Amniotic stem cell (primary cell): ENCODE results near the gene CRKL.
"Not testable (repeated sequence)": the region's sequence is repeated elsewhere in the genome, so short reads cannot be mapped to it uniquely, and the experiment has no call there.

Experiments
- DNase-seq: peaks from one replicate; lab custom pipeline; 2025; lab: John Stamatoyannopoulos, UW

CRKL gene

DNA sequence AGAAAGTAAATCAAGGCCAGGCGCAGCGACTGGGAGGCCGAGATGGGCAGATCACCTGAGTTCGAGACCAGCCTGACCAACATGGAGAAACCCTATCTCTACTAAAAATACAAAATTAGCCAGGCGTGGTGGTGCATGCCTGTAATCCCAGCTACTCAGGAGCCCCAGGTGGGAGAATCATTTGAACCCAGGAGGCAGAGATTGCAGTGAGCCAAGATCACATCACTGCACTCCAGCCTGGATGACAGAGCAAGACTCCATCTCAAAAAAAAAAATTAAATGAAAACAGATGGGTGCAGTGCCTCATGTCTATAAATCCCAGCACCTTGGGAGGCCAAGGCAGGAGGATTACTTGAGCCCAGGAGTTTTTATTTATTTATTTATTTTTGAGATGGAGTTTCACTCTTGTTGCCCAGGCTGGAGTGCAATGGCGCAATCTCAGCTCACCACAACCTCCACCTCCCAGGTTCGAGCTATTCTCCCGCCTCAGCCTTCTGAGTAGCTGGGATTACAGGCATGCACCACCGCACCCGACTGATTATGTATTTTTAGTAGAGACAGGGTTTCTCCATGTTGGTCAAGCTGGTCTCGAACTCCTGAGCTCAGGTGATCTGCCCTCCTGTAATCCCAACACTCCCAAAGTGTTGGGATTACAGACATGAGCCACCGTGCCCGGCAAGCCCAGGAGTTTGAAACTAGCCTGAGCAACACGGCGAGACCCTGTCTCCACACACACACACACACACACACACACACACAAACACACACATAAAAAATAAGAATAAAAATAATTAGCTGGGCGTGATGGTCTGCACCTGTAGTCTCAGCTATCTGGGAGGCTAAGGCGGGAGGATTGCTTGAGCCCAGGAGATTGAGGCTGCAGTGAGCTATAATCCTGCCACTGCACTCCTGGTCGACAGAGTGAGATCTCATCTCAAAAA, 15.8 kb upstream of the CRKL start:
- DNase-seq = not testable (repeated sequence)

DNA sequence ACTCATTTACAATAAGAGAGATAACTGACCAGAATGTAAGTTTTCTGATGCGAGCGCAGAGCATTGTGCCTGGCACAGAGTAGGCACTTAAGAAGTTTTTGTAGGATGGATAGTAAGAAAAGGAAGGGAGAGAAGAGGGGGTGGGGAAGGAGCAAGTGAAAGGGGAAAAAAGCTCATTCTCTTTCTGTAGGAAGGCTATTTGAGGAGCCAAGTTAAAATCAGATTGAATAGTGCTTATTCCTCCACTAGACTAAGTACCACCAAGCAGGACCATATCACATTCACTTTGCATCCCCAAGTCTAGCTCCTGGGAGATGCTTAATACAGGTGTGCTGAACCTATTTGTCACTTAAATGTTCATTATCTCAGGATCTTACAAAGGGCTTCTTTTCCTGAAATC, 14.1 kb upstream of the CRKL start:
- DNase-seq = no peak

DNA sequence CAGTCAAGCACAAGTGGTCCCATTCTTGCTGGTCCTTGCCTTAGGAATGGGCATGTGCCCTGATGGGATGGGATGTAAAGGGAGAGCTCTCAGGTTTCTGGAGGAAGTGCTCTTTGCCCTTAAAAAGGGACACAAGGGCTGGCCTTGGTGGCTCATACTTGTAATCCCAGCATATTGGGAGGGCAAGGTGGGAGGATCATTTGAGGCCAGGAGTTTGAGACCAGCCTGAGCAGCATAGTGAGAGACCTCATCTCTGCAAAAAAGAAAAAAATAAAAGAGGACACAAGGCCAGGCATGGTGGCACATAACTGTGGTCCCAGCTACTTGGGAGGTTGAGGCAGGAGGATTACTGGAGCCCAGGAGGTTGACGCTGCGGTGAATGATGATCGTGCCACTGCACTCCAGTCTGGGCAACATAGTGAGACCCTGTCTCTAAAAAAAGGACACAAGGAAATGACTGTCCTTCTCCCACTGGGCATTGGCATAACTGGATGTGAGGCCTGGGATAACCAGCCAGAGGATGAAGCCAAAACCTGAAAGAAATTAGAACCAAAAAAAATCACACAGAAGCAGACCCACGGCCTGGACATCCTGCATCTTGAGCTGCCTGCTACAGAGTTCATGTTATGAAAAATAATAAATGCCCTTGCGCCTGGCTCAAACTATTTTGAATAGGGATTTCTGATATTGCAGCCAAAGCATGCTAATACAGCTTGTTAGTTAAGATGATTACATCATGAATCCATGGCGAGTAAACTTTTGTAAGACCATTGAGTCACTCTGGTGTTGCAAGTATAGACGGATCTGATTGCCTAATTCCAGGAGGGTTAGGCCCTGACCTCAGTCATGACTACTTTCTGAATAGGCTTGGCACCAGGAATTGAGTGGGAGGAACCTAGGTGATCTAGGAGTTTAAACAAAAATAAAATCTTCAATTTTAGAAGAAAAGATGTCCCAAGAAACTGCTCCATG, 12.9 kb upstream of the CRKL start:
- DNase-seq = peak; percentile 75

DNA sequence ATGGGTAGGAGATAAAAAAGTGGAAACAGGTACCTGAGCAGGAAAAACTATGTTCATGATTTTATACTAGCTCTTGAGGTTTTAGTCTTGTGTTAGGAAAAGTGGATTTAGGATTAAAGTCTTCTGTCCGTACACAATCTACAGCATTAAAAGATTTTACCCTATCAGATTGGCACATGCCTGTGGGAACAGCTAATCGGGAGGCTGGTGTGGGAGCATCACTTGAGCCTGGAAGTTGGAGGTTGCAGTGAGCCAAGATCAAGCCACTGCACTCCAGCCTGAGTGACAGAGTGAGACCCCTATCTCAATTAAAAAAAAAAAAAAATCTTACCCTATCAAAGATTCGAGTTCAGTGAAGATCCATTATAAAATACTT, 12.2 kb upstream of the CRKL start:
- DNase-seq = no peak

DNA sequence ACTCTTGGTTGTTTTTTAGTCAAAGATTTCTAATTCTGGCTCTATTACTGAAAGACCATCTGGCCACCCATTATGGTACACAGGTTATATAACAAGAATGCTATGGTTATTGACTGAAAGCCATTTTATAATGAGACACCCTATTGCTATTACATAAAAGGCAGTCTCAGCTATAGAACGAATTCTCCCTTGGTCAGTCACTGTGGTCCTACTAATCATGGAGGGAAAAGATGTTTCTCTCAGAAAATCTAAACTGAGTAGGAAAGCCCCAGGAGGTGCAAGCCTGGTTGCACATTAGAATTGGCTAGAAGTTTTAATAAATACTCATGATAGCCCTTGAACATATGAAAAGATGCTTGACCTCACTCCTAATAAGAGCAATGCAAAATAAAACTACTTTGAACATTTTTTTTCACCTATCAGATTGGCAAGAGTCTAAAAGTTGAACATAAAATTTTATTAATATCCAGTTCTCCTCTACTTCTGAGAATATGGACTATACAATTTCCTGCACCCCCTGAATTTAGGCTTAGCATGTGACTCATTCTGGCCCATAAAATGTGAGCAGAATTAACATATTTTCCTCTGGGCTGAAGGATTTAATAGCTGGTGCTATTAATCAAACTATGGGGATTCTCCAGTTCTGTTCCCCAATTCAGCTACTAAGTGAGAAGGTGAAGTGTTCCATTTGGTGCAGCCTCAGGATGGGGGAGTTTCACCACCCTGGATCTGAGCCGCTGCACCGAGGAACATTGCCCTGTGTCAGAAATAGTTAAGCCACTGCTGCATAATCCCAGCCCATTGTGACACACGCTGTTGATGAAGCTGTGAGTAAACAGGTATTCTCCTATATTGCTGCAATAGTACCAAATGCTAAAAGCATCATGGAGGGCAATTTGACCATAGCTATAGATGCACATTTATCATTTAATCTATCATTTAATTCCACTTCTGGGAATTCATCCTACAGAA, 11.5 kb upstream of the CRKL start:
- no peak for DNase-seq

DNA sequence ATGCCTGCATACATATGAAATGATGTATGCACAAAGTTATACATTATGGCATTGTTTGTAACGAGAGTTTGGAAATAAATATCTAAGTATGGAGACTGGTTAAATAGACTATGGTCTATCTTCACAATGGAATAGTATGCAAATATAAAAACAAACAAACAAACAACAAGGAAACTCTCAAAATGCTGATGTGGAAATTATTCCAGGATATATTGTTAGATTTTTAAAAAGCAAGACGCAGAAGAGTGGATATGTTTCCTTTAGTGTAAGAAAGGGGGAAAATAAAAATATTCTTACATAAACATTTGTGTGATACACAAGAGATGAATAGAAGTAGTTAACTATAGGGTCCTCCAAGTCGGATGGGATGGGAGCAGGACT, 10.8 kb upstream of the CRKL start:
- no peak for DNase-seq

DNA sequence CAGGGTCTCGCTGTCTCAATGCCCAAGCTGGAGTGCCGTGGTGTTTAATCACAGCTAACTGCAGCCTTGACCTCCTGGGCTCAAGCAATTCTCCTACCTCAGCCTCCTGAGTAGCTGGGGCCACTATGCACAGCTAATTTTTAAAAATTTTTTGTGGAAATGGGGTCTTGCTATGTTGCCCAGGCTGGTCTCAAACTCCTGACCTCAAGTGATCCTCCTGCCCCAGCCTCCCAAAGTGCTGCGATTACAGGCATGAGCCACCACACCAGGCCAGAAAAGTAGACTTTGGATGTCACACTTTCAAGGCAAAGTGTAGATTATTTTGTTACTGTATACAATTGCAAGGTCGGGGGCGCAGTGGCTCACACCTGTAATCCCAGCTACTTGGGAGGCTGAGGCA, 8.5 kb upstream of the CRKL start:
- DNase-seq = not testable (repeated sequence)

DNA sequence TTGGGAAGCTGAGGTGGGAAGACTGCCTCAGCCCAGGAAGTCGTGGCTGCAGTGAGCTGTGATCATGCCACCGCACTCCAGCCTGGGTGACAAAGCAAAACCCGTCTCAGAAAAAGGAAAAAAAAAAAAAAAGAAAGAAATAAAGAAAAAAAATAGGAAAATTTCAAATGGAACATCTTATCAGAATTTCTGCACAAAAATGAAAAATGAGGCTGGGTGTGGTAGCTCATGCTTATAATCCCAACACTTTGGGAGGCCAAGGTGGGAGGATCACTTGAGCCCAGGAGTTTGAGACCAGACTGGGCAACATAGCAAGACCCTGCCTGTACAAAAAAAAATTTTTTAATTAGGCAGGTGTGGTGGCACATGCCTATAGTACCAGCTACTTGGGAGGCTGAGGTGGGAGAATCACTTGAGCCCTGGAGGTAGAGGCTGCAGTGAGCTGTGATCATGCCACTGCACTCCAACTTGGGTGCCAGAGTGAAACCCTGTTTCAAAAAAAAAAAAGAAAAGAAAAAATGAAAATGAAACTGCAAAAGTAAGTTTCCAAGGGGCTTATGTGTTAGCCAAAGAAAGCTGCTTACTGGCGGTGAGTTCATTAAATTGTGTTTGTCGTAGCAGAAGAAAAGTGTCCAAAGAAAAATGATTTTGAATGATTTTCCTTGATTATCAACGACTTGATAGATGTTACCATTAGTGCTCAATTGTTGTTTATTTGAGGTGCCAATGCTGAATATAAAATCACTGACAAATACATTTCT, 7.5 kb upstream of the CRKL start:
- no peak for DNase-seq

DNA sequence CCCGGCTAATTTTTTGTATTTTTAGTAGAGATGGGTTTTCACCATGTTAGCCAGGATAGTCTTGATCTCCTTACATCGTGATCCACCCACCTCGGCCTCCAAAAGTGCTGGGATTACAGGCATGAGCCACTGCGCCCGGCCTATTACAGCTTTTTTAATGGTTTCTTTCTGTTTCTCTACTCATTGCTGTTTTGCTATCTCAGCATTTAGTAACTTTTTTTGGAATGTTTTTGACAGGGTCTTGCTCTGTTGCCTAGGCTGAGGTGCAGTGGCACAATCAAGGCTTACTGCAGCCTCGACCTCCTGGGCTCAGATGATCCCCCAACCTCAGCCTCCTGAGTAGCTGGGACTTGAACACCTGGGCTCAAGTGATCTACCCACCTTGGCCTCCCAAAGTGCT, 4.7 kb upstream of the CRKL start:
- no peak for DNase-seq

DNA sequence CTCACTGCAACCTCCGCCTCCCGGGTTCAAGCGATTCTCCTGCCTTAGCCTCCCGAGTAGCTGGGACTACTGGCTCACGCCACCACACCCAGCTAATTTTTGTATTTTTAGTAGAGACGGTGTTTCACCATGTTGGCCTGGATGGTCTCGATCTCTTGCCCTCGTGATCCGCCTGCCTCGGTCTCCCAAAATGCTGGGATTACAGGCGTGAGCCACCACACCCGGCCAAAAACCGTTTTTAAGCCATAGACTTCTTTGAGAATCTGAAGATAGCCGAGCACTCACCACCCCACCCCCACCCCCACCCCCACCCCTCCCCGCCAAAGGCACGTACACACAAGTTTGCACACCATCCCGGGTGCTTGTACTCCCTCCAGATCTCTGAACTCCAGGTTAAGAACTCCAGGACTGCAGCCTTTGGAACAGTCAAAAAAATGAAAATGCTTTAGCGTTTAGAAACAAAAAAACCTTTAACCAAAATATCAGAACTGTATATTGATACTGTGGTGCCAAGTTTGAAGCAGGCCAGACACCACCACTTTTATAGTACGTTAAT, 1.5 kb downstream of the CRKL start:
- DNase-seq = no peak

DNA sequence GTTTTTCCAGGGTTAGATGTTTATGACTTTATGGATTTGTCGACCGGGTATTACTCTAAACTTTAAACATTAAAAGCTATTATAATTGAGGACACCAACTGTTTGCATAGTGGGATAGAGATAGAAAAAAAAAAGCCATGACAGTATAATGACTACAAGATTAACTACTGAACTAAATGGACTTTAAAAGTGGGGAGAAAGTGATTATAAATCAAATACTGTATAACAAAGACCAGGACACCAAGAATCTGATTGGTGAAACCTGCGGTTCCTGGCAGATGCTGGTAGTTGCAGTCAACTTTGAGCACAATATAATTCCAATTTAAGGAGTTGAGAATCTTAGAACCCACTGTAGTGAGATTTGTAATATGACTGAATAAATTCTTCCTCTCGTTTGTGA, 2.5 kb downstream of the CRKL start:
- DNase-seq = no peak

DNA sequence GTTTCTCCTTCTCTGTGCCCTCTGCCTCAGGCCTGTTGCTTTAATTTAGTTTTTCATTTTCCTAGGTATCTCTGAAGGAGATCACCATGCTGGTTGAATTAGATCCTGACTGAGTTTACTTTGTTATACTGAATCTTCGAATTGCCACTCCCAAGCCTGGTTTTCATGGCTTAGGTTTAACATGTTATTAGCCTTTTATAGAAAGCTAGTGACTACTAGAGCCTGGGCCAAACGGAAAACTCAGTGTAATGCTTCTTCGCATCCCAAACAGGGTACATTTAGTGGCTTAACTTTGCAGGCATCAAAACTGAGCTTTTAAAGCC, 3.6 kb downstream of the CRKL start:
- no peak for DNase-seq

DNA sequence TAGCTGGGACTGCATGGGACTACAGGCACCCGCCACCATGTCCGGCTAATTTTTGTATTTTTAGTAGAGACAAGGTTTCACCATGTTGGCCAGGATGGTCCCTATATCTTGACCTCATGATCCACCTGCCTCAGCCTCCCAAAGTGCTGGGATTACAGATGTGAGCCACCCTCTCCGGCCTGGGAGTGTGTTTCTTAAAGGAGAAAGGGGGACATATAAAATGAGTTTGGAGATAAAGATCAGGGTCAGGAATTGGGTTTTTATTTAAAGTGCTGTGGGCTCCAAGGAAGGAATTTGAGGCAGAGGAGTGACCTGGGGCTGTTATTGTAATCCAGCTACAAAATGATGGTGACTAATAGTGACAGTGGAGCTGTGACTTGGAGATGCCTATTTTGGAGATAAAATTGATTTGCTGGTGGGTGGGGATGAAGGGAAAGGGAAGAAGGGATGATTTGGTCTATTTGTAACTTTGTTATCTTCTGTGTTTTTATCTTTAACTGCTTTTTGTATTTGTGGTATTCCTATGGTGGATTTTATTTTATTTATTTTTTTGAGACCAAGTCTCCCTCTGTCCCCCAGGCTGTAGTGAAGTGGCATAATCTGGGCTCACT, 5.0 kb downstream of the CRKL start:
- no peak for DNase-seq

DNA sequence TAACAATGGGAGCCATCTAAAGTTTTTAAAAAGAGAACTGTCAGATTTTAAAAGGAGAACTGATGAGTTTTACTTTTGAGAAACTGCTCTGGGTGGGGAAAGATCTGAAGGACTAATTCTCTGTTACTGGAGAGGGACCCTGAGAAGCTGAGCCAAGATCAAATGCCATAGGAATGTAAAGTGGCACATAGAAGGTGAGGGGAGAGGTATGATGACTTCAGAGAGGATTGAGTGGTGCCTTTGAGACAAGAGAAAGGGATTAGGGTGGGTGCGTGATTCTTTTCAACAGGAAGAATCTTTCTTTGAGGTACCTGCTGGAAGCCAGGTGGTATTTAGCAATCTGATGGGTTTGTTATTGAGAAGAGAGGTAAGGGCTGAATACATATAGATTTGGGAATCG, 9.0 kb downstream of the CRKL start:
- DNase-seq = no peak

DNA sequence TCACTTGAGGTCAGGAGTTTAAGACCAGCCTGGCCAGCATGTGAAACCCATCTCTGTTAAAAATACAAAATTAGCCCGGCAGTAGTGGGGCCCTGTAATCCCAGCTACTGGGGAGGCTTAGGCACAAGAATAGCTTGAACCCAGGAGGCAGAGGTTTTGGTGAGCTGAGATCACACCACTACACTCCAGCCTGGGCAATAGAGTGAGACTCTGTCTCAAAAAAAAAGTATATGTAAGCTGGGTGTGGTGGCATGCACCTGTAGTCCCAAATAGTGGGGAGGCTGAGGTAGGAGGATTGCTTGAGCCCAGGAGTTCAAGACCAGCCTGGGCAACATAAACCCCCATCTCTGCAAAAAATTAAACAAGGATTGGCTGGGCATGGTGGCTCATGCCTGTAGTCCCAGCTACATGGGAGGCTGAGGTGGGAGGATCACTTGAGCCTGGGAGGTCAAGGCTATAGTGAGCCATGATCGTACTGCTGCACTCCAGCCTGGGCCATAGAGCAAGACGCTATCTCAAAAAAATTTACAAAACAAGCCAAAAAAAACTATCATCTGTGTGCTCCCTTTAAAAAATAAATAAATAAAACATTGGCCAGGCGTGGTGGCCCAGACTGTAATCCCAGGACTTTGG, 10.8 kb downstream of the CRKL start:
- DNase-seq = no peak

DNA sequence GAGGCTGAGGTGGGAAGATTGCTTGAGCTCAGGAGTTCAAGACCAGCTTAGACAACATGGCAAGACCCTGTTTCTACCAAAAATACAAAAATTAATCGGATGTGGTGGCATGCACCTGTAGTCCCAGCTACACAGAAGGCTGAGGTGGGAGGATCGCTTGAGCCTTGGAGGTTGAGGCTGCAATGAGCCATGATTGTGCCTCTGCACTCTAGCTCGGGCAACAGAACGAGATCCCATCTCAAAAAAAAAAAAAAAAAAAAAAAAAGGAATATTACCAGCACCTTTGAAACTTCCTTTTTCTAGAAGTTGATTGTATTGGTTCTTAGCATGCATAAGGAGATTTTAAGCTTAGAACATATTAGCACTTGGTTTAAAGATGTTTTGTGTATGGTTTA, 11.4 kb downstream of the CRKL start:
- DNase-seq = no peak

DNA sequence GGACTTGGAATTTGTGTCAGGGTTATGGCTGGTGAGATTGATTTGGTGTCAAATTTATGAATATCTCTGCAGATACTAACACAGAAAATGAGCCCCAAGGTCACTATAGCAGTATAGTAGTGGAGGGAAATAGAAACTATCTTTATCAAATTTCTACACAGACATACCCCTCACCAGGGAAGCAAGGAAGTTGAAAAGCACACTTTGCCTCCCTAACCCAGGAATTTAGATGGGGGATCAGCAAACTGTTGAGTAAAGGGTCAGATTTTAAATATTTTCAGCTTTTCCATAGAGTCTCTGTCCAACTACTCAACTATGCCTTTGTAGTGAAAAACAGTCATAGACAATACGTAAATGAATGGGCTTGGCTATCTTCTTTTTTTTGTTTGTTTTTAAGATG, 12.8 kb downstream of the CRKL start:
- DNase-seq = no peak

DNA sequence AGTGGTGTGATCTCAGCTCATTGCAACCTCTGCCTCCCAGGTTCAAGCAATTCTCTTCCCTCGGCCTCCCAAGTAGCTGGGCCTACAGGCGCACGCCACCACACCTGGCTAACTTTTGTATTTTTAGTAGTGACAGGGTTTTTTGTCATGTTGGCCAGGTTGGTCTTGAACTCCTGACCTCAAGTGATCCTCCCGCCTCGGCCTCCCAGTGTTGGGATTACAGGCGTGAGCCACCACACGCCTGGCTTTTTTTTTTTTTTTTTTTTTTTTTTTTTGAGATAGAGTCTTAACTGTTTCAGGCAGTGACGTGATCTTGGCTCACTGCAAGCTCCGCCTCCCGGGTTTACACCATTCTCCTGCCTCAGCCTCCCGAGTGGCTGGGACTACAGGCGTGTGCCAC, 13.2 kb downstream of the CRKL start:
- not testable (repeated sequence) for DNase-seq

DNA sequence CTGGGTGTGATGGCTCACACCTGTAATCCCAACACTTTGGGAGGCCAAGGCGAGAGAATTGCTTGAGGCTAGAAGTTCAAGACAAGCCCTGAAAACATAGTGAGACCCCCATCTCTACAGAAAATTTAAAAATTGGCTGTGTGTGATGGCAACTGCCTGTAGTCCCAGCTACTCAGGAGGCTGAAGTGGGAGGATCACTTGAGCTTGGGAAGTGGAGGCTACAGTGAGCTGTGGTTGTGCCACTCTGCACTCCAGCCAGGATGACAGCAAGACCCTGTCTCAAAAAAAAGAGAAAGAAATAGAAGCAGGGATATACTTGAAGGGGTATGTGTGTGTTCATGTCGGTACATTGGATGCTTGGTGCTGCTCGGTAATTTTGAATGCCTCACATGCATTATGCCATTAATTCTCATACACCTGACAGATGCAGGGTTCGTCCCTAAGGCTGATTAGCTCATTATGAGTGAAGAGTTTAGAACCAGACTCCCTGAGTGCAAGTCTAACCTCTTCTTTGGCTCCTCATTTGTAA, 14.0 kb downstream of the CRKL start:
- DNase-seq = no peak

DNA sequence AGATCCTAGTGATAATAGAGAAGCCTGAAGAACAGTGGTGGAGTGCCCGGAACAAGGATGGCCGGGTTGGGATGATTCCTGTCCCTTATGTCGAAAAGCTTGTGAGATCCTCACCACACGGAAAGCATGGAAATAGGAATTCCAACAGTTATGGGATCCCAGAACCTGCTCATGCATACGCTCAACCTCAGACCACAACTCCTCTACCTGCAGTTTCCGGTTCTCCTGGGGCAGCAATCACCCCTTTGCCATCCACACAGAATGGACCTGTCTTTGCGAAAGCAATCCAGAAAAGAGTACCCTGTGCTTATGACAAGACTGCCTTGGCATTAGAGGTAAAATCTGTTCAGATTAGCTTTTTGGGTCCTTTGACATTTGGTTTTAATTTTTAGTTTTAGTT, 16.7 kb downstream of the CRKL start:
- no peak for DNase-seq
